Upper lobe of left lung (tissue), 6 donors: ENCODE results near the gene GLRA1. TPM values are rescaled to one million over a fixed set of nuclear protein-coding genes. Genes with fewer than 3 reads are reported as not detected.

Experiments used
- ATAC-seq, 2 donors: fragments of 200-7000 bp; cut with Tn5 transposase; one replicate each; pipeline ENCODE4 v1.9.1; 2022; ENCODE audit warnings: mild to moderate bottlenecking in 2 of 2, moderate library complexity in 2 of 2; ENCODE audit not compliant: low FRiP score in 2 of 2
- DNase-seq, 2 donors: peaks; one replicate each; pipeline ENCODE4 v3.0.0-alpha.2; 2019 to 2020
- H3K27ac ChIP-seq, 4 donors: fragments of 200-600 bp; sonication (generic); one replicate each; pipeline ENCODE4 v1.5.1; 2016 to 2019
- H3K27me3 ChIP-seq, 4 donors: fragments of 200-600 bp; sonication (generic); one replicate each; pipeline ENCODE4 v1.5.1; 2017 to 2019
- H3K36me3 ChIP-seq, 4 donors: fragments of 200-600 bp; sonication (generic); one replicate each; pipeline ENCODE4 v1.5.1; 2016 to 2019
- H3K4me1 ChIP-seq, 4 donors: fragments of 200-600 bp; sonication (generic); one replicate each; pipeline ENCODE4 v1.5.1; 2018 to 2019
- H3K4me3 ChIP-seq, 4 donors: fragments of 200-600 bp; sonication (generic); one replicate each; pipeline ENCODE4 v1.5.1; 2017 to 2019; ENCODE audit warnings: mild to moderate bottlenecking in 2 of 4, moderate library complexity in 1 of 4
- H3K9me3 ChIP-seq, 4 donors: fragments of 200-600 bp; sonication (generic); one replicate each; pipeline ENCODE4 v1.5.1; 2018 to 2019
- EP300 ChIP-seq, 4 donors: sonication (generic); formaldehyde crosslinking; IDR thresholded peaks; one replicate each; pipeline ENCODE4 v1.5.1; 2017; ENCODE audit warnings: antibody characterized with exemption in 4 of 4, control low read depth in 2 of 4
- POLR2A ChIP-seq, 4 donors: fragments of 450-650 bp; IDR thresholded peaks; one replicate each; pipeline ENCODE4 v1.5.1; 2016 to 2017; ENCODE audit warnings: antibody characterized with exemption in 4 of 4, mild to moderate bottlenecking in 2 of 4
- POLR2AphosphoS5 ChIP-seq, 2 donors: sonication (generic); formaldehyde crosslinking; IDR thresholded peaks; one replicate each; pipeline ENCODE4 v1.5.1; 2017; ENCODE audit warnings: antibody characterized with exemption in 2 of 2
- WGBS, 2 donors: methylation state at CpG; one replicate each; pipeline ENCODE4 v1.1.5; 2017 to 2018; 5-methylcytosine and 5-hydroxymethylcytosine counted together
- total RNA-seq, 6 donors: library from RNA; depleted of rRNA in 4 of 6; stranded (reverse); fragments of >200 nt in 4 of 6; gene quantifications; one replicate each; pipeline versions ENCODE4 v1.1.0 to v1.2.1, GENCODE V29; 2016 to 2021
- TF ChIP-seq, protein P1 (sequence below), 6 experiments: fragments of 450-650 bp in 4 of 6; fragments of 200-600 bp in 2 of 6; sonication (generic) in 2 of 6; IDR thresholded peaks; one replicate each; pipeline ENCODE4 v1.5.1; 2016 to 2019; ENCODE audit warnings: antibody characterized with exemption in 6 of 6
- donor health status: DM: no; HTN: no; CAD: no; lungs with moderate emphysema.
- donor health status: DM: no; HTN: yes; CAD: no; lungs with severe emphysema.

GLRA1 gene
- total RNA-seq, 6 donors from 2014 or later = not detected

- TF ChIP-seq, protein P1, sequence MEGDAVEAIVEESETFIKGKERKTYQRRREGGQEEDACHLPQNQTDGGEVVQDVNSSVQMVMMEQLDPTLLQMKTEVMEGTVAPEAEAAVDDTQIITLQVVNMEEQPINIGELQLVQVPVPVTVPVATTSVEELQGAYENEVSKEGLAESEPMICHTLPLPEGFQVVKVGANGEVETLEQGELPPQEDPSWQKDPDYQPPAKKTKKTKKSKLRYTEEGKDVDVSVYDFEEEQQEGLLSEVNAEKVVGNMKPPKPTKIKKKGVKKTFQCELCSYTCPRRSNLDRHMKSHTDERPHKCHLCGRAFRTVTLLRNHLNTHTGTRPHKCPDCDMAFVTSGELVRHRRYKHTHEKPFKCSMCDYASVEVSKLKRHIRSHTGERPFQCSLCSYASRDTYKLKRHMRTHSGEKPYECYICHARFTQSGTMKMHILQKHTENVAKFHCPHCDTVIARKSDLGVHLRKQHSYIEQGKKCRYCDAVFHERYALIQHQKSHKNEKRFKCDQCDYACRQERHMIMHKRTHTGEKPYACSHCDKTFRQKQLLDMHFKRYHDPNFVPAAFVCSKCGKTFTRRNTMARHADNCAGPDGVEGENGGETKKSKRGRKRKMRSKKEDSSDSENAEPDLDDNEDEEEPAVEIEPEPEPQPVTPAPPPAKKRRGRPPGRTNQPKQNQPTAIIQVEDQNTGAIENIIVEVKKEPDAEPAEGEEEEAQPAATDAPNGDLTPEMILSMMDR (IDR thresholded peaks at IDR 0.05) = no peak
- TF ChIP-seq POLR2AphosphoS5 (IDR thresholded peaks at IDR 0.05) (no peak), EP300 (IDR thresholded peaks at IDR 0.05) (no peak), POLR2A (IDR thresholded peaks at IDR 0.05) (no peak)
- DNase-seq = no peak
- 88 to 91% methylated on average over 3 of the region's 3 CpGs for WGBS, 2 donors
- no peak for ATAC-seq
- no peaks in the 10 kb centered on the region for H3K36me3 ChIP-seq
- no peak overlapping the region for H3K4me3 ChIP-seq
- no peaks in the 10 kb centered on the region for H3K27me3 ChIP-seq
- no peaks in the 10 kb centered on the region for H3K4me1 ChIP-seq
- no peak overlapping the region for H3K27ac ChIP-seq
- H3K9me3 ChIP-seq = peaks cover 0 to 7% (median 0%) of the 10 kb centered on the region in 4 donors
These were observed 52.0 kb downstream of the GLRA1 start for GRCh38 chr5:151872701-151873100.

- 76 to 77% methylated on average over 3 of the region's 3 CpGs for WGBS, 2 donors
- no peaks in the 10 kb centered on the region for H3K9me3 ChIP-seq
- no peaks in the 10 kb centered on the region for H3K4me1 ChIP-seq
- no peaks in the 10 kb centered on the region for H3K27me3 ChIP-seq
- DNase-seq (no peak), ATAC-seq (no peak)
- TF ChIP-seq, protein P1 (IDR thresholded peaks at IDR 0.05) = no peak
- TF ChIP-seq POLR2AphosphoS5 (IDR thresholded peaks at IDR 0.05) (no peak), EP300 (IDR thresholded peaks at IDR 0.05) (no peak), POLR2A (IDR thresholded peaks at IDR 0.05) (no peak)
- no peak overlapping the region for H3K4me3 ChIP-seq
- H3K27ac ChIP-seq = no peak overlapping the region
- H3K36me3 ChIP-seq = no peaks in the 10 kb centered on the region
These were observed 53.8 kb downstream of the GLRA1 start for GRCh38 chr5:151870820-151871219.

- no peaks in the 10 kb centered on the region for H3K4me1 ChIP-seq
- TF ChIP-seq, protein P1 (IDR thresholded peaks at IDR 0.05) = no peak
- TF ChIP-seq POLR2AphosphoS5 (IDR thresholded peaks at IDR 0.05) (no peak), POLR2A (IDR thresholded peaks at IDR 0.05) (no peak), EP300 (IDR thresholded peaks at IDR 0.05) (no peak)
- 86 to 87% methylated on average over 2 of the region's 2 CpGs for WGBS, 2 donors
- no peak overlapping the region for H3K27ac ChIP-seq
- ATAC-seq (no peak), DNase-seq (no peak)
- no peaks in the 10 kb centered on the region for H3K27me3 ChIP-seq
- H3K36me3 ChIP-seq = no peaks in the 10 kb centered on the region
- H3K4me3 ChIP-seq = no peak overlapping the region
- no peaks in the 10 kb centered on the region for H3K9me3 ChIP-seq
These were observed 54.4 kb downstream of the GLRA1 start for GRCh38 chr5:151870271-151870670.

- H3K4me1 ChIP-seq = no peaks in the 10 kb centered on the region
- no peaks in the 10 kb centered on the region for H3K27me3 ChIP-seq
- WGBS, 2 donors = 90 to 92% methylated on average over 2 of the region's 2 CpGs
- DNase-seq (no peak), ATAC-seq (no peak)
- H3K4me3 ChIP-seq = no peak overlapping the region
- no peak for TF ChIP-seq POLR2AphosphoS5 (IDR thresholded peaks at IDR 0.05)
- H3K9me3 ChIP-seq = no peaks in the 10 kb centered on the region
- H3K27ac ChIP-seq = no peak overlapping the region
- no peaks in the 10 kb centered on the region for H3K36me3 ChIP-seq
These were observed 54.8 kb downstream of the GLRA1 start for GRCh38 chr5:151869843-151870242.

DNA sequence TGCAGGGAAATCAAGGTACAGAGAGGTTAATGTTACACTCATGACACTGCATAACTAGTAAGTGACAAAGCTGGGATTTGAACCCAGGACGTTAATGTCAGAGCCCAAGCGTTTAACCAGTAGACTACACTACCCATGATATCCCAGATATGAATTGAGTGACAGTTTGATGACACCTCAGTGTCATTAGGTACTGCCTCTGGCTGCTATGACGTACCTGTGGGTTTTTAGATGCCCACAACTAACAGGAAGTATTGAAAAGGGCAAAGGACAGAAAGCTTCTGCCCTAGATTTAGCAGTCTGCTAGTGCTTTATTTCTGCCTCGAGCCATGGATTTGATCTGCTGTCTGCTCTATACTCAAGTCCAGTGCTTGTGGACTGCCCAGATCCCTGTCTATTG is 56.2 kb downstream of the GLRA1 start:
- H3K36me3 ChIP-seq = no peaks in the 10 kb centered on the region
- no peaks in the 10 kb centered on the region for H3K27me3 ChIP-seq
- H3K9me3 ChIP-seq = no peaks in the 10 kb centered on the region
- ATAC-seq (no peak), DNase-seq (no peak)
- no peak overlapping the region for H3K4me3 ChIP-seq
- no peak for TF ChIP-seq POLR2AphosphoS5 (IDR thresholded peaks at IDR 0.05)
- TF ChIP-seq EP300 (IDR thresholded peaks at IDR 0.05) = no peak
- TF ChIP-seq POLR2A (IDR thresholded peaks at IDR 0.05) = no peak
- TF ChIP-seq, protein P1 (IDR thresholded peaks at IDR 0.05) = no peak
- H3K27ac ChIP-seq = no peak overlapping the region
- H3K4me1 ChIP-seq = no peaks in the 10 kb centered on the region
- 77 to 78% methylated on average over 4 of the region's 4 CpGs for WGBS, 2 donors
